Dedifferentiated amniotic fluid mesenchymal stem cell (primary cell): Measurements from ENCODE around the gene CNTNAP2.

Source experiments
- DNase-seq: peaks from one replicate; pipeline ENCODE4 v3.0.0-alpha.2; 2016; ENCODE audit errors: extremely low spot score

The CNTNAP2 gene

GRCh38 chr7:147400925-147401324 is 1284.3 kb downstream of the CNTNAP2 start:
- no peak for DNase-seq

DNA sequence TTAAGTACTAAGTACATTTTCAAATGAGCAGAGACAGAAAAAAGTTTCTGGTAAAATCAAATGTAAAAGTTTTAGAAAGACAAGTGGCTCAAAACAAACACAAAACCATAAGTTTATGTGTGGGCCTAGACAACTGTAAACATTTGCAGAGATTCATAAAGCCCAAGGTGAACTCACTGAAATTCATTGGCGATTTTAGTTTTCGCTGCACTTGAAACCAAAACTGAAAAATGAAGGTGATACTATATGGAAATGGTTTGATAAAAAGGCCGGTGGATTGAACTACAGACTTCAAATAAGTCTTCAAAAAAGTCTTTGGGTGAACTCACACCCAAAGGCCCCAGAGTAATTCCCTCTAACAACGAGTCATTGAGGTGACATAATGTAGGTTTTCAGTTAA is 1289.0 kb downstream of the CNTNAP2 start:
- DNase-seq, result no peak

DNA sequence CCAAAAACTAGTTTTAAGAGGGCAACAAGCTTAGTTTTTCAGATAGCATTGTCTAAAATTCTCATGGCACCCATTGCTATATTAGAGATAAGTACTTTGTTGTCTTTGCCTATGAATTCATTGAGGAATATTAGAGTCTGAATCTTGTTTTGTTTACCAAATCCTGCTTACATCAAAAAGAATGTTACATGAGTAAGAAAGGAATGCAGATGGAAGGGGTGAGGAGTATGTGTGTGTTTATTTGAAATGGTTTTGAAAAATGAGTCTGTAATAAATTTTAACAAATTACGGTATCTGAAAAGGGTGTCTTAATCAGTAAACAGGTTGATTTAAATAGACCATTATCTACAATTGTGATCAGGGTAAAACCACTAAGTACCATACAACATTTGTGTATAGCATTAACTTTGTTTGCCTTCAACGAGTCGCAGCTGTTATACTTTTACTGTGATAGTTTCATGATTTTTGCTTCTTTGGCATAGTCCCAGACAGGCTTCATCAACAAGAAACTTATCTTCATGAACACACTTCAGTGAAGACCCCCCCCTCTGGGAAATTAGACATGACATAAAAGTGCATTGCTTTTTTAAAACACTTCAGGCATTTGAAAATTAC is 1290.0 kb downstream of the CNTNAP2 start:
- DNase-seq, result peak; percentile 31

DNA sequence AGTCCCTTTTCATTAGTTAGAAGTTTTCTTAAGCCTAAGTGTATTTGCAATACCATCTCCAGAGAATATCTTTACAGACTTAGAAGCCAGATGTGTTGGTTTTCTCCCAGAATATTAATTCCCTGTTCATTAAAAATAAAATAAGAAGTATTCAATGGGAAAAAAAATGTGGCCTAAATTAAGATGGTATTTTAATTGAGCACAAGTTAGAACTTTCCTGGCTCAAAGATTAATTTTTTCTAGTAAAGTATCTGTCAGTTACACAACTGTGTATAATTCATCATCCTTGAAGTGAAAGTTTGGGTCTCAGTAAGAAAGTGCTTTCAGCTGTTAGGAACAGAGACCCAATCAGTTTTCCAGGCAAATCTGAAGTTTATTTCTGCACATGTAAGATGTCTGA is 1294.5 kb downstream of the CNTNAP2 start:
- no peak for DNase-seq

- DNase-seq, result no peak
Observed at GRCh38 chr7:147412109-147412508, 1295.5 kb downstream of the CNTNAP2 start.

DNA sequence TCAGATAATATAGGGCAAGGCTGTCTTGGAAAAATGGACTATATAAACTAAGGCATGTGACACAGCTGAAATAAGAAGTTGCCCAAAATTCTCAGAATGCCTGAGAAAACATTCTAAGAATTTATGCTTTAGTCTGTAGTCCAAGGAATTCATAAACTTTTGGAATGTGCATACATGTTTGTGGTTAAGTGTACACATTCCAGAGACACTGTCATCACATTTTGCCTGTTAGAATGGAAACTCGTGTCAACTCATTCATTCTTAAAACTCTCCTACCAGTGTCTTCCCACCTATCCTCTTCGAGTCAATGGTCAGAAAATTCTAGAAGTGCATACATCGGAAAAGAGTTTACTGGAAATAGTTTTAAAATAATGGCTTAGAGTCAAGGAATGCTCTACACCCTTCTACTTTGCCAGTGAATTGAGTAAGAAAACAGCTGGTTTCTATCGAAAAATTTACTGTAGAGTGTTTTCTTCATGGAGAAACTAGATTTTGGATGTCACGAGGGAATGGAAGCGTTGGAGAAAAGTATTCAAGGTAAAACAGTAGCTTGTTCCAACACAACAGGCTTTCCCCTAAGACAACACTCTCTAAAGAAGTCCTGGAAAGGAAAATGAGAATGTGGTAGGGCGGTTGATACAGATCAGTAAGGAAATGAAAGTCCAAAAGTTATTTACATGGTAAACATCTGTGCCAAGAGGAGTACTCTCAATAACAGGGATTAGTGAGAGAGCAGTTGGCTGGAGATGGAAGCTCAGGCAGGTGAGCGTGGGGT is 1296.4 kb downstream of the CNTNAP2 start:
- peak; percentile 97 for DNase-seq

DNA sequence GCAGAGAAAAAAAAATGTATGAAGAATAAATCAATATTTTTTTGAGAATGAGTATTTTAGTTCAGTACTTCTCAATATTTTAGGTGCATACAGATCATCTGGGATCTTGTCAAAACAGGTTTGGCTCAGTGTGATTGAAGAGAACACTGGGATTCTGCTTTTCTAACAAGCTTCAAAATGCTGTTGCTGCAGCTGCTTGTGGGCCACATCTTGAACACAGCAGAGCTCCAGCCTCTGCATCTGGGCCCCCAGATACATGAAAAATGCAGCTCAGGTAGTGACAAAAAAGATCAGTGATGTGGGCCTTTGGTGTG is 1296.9 kb downstream of the CNTNAP2 start:
- no peak for DNase-seq

DNA sequence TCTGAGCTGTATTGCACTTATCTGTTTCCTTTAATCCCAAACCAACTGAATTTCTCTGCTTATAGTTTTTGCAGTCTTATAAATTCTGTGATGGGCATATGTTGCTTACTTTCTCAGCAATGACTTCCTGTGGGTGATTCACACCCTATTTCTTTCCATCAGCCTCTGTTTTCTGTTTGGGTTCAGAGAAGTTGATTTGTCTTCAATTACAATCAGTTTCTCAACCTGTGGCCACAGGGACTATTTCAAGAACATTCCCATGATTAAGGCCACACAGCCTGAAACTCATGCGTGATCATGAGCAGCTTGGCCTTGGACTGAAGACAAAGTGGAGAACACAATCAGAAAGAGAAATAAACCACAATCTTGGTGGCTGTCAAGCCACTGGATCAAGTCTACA is 1299.4 kb downstream of the CNTNAP2 start:
- DNase-seq, result no peak

GRCh38 chr7:147418966-147419365 is 1302.4 kb downstream of the CNTNAP2 start:
- no peak for DNase-seq

DNA sequence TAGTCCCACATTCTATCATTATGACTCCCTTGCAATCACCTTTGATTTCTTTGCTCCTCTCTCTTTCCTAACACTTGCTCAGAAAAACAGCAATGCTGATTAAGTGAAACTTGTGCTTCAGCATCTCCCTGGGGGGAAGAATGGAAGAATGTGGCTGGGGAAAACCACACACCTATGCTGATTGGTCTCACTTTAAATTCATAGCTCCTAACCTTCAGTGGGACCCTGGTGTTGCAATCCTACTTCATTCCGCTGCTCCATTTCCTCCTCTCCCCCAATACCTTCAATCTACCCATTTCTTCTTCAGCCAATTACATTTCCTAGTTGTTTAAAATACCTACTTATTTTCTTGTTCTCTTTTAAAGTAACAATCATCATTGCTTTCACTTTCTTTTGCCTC is 1307.3 kb downstream of the CNTNAP2 start:
- DNase-seq, result no peak

DNA sequence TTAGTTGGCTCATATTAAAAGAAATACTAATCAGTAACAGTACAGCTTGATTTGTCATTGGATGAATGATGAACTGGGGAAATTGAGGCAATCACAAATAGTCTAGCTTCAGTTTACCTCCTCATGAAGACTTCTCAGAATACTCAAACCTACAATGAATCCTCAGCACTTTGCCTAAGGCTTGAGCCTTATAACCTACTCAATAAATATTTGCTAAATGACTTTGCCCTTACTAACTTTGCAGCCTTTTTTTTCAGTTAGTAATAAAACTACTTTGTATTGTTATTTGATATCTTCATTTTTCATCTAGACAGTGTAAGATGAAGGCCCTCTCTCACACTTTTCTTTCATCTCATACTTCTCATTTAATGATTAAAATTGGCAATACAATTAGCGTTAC is 1311.5 kb downstream of the CNTNAP2 start:
- DNase-seq, result no peak

- DNase-seq, result no peak
Observed at GRCh38 chr7:147429961-147430360, 1313.4 kb downstream of the CNTNAP2 start.

DNA sequence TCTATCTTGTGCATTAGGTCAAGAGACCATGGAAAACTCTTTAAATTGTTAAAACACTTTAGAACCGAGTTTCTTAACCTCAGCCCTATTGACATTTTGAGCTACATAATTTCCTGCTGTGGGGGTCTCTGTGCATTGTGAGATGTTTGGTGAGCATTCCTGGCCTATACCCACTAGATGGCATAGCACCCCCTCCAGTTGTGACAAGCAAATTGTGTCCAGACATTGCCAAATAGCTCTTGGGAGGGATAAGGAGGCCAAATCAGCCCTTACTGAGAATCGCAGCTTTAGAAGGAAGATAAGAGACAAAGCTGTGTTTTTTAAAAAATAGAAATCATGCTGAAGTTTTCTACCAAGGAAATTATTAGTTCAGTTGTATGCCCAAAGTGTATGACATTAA is 1315.5 kb downstream of the CNTNAP2 start:
- DNase-seq, result peak; percentile 60

DNA sequence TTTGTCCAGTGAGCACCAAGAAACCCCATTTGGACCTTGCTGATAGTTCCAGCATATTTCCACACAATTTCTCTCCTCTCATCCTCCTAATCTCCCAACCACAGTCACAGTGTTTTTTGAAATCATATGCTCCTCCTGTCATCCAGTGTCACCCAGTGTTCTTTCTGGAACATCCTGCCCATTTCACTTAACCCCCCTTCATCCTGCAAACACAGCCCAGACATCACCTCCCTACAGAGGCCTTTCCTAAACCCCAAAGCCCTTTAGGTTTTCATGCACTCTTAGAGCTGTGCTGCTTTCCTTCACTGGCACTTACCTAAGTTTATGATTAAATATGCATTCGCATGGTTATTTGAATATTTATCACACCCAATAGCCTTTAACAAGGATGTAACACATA is 1316.0 kb downstream of the CNTNAP2 start:
- no peak for DNase-seq

GRCh38 chr7:147436718-147437117 is 1320.1 kb downstream of the CNTNAP2 start:
- no peak for DNase-seq

DNA sequence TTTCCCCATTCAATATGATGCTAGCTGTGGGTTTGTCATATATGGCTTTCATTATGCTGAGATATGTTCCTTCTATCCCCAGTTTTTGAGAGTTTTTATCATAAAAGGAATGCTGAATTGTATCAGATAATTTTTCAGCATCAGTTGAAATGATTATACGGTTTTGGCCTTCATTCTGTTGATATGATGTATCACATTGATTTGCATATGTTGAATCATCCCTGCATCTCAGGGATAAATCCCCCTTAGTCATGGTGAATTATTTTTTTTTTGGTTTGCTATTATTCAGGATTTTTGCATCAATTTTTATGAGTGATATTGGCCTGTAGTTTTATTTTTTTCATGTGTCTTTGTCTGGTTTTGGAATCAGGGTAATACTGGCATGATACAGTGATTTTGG is 1321.6 kb downstream of the CNTNAP2 start:
- DNase-seq, result no peak

DNA sequence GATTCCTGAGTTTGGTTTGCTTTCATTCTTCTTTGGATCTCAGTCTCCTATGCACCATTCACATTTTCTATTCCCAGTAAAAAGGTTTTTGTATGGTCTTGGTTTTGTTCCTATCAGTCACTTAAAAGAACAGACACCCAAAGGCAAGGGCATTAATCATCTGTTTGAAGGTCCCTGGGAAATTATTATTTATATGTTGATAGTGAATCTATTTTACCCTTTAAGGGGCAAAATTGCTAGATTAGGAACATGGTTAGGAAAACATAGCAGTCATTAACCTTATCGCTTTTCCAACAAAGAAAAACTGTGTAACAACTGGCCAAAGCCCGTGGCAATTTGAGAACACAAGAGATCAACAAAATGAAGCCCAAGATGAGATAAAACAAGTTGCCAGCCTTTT is 1327.3 kb downstream of the CNTNAP2 start:
- no peak for DNase-seq

GRCh38 chr7:147452816-147453215 is 1336.2 kb downstream of the CNTNAP2 start:
- DNase-seq, result no peak

DNA sequence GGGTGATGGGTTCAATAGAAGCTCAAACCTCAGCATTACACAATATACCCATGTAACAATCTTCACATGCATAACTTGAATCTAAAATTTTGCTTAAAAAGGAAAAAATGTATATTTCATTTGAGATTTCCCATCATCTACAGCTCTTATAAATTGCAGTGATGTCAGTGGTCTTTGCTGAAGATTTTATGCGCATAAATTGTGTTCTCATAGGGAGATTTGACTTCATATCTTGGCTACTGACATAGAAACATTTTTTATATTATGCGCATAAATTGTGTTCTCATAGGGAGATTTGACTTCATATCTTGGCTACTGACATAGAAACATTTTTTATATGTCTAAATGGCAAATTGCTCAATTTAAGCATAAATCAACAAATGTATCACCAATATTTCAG is 1348.6 kb downstream of the CNTNAP2 start:
- no peak for DNase-seq

- DNase-seq, result no peak
Observed at GRCh38 chr7:147472556-147472955, 1356.0 kb downstream of the CNTNAP2 start.

DNA sequence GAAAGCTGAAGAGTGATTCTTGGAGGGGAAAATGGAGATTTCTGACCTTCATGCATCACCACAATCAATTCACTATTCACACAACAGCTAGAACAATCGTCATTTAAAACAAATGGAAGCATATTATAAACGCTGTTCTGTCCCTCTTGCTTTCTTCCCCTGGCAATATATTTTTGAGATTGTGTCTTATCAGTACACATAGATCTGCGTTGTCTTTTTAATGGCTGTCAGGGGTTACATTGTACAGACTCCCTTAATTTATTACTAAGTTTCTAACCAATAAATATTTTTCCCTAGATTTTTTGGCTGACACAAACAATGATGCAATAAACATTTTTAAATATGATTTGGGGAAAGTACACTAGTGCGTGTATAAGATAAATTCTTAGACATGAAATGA is 1358.3 kb downstream of the CNTNAP2 start:
- no peak for DNase-seq

DNA sequence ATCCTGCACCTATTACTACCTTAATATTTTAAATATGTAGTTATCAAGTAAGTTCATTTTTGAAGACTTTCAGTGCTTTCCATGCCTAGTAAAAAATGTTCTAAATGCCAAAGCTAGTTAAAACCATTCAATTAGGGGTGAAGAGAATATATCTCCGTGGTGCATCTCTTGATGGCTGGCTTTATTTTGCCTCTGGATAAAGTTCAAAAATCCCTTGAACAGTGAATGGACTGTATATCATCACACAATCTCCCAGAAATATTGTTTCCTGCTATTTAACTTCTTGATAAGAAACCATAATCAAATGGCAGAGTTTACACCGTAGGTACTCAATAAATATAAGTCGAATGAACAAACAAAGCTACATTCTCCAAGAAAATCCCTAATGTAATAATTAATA is 1360.9 kb downstream of the CNTNAP2 start:
- DNase-seq, result no peak

GRCh38 chr7:147478796-147479195 is 1362.2 kb downstream of the CNTNAP2 start:
- DNase-seq, result no peak
